Activated CD4-positive, alpha-beta T cell treated with anti-CD3 and anti-CD28 coated beads, Interleukin-2, amount 10 ng/mL, durations not matched to agents 24 days and 14 days (primary cell): ENCODE measurements around the gene SETD1A. TPM values are rescaled to one million over a fixed set of nuclear protein-coding genes. Genes with fewer than 3 reads are reported as not detected.

Experiments used
- DNase-seq: peaks from one replicate; pipeline ENCODE4 v3.0.0; 2022
- H3K27ac Mint-ChIP-seq: one replicate; pipeline ENCODE4 v1.8.0; 2022; ENCODE audit warnings: mild to moderate bottlenecking, mixed read lengths
- H3K27me3 Mint-ChIP-seq: one replicate; pipeline ENCODE4 v1.8.0; 2022; ENCODE audit warnings: mixed read lengths
- H3K36me3 Mint-ChIP-seq: one replicate; pipeline ENCODE4 v1.8.0; 2022; ENCODE audit warnings: low read depth, mild to moderate bottlenecking, mixed read lengths
- H3K4me1 Mint-ChIP-seq: one replicate; pipeline ENCODE4 v1.8.0; 2021; ENCODE audit warnings: mixed read lengths
- H3K4me3 Mint-ChIP-seq: one replicate; pipeline ENCODE4 v1.8.0; 2022; ENCODE audit warnings: mild to moderate bottlenecking, moderate library complexity, mixed read lengths
- H3K9me3 Mint-ChIP-seq: one replicate; pipeline ENCODE4 v1.8.0; 2021; ENCODE audit warnings: mixed read lengths
- intact Hi-C: fragments of 100-400 bp; cut with micrococcal nuclease; formaldehyde crosslinking; loops from one replicate; pipeline ENCODE4 v1.15.1; 2023
- total RNA-seq: library from RNA; stranded (reverse); gene quantifications from 2 replicates; pipeline ENCODE4 v1.2.3, GENCODE V29; 2022

Gene SETD1A
- total RNA-seq, result 30.7 and 31.5 TPM in 2 replicates

GRCh38 chr16:30957456-30958174 is at the start of gene SETD1A:
Gene SETD1A, plus strand, starts transcription at chr16:30957754. Its CDS starts 978 bp downstream, at chr16:30958732.
- Mint-ChIP-seq H3K27ac (peak within 1 kb of the TSS; percentile 99), H3K4me3 (peak within 1 kb of the TSS; percentile 94), H3K36me3 (peaks cover 38% of the 10 kb centered on the region), H3K4me1 (peaks cover 32% of the 10 kb centered on the region), H3K27me3 (no peaks in the 10 kb centered on the region), H3K9me3 (no peaks in the 10 kb centered on the region)
- peak; percentile 99 for DNase-seq
- intact Hi-C loops, result loop anchor here (1.0 to 10.0 kb wide), 6 partner anchors 35 to 907 kb away; partner anchors contain the start of genes KAT8, ZNF646 and ZNF668

- intact Hi-C loops, result no loop called here
- Mint-ChIP-seq H3K27me3 (no peaks in the 10 kb centered on the region), H3K36me3 (no peaks in the 10 kb centered on the region), H3K4me1 (peaks cover 9% of the 10 kb centered on the region), H3K27ac (no peak overlapping the region), H3K4me3 (no peak overlapping the region), H3K9me3 (no peaks in the 10 kb centered on the region)
- no peak for DNase-seq
These were observed 47.0 kb upstream of the SETD1A start for GRCh38 chr16:30910427-30911029.

GRCh38 chr16:30912794-30913412 is 44.7 kb upstream of the SETD1A start:
- DNase-seq, result no peak
- Mint-ChIP-seq H3K36me3 (no peaks in the 10 kb centered on the region), H3K27ac (no peak overlapping the region), H3K27me3 (no peaks in the 10 kb centered on the region), H3K4me1 (peaks cover 1% of the 10 kb centered on the region), H3K9me3 (no peaks in the 10 kb centered on the region), H3K4me3 (no peak overlapping the region)
- intact Hi-C loops, result no loop called here

GRCh38 chr16:30914830-30915229 is 42.7 kb upstream of the SETD1A start:
- intact Hi-C loops, result no loop called here
- no peak for DNase-seq
- no peaks in the 10 kb centered on the region for H3K27me3 Mint-ChIP-seq
- no peaks in the 10 kb centered on the region for H3K9me3 Mint-ChIP-seq
- no peaks in the 10 kb centered on the region for H3K4me1 Mint-ChIP-seq
- H3K36me3 Mint-ChIP-seq, result no peaks in the 10 kb centered on the region
- no peak overlapping the region for H3K4me3 Mint-ChIP-seq
- no peak overlapping the region for H3K27ac Mint-ChIP-seq

GRCh38 chr16:30918614-30919013 is 38.9 kb upstream of the SETD1A start:
- H3K36me3 Mint-ChIP-seq, result no peaks in the 10 kb centered on the region
- no peak overlapping the region for H3K27ac Mint-ChIP-seq
- H3K9me3 Mint-ChIP-seq, result no peaks in the 10 kb centered on the region
- H3K27me3 Mint-ChIP-seq, result no peaks in the 10 kb centered on the region
- H3K4me1 Mint-ChIP-seq, result peaks cover 12% of the 10 kb centered on the region
- no peak for DNase-seq
- intact Hi-C loops, result no loop called here
- H3K4me3 Mint-ChIP-seq, result no peak overlapping the region

GRCh38 chr16:30920891-30921290 is 36.7 kb upstream of the SETD1A start:
- Mint-ChIP-seq H3K36me3 (peaks cover 3% of the 10 kb centered on the region), H3K27me3 (no peaks in the 10 kb centered on the region), H3K4me1 (peaks cover 19% of the 10 kb centered on the region), H3K27ac (no peak overlapping the region), H3K4me3 (peak overlapping the region; percentile 67), H3K9me3 (no peaks in the 10 kb centered on the region)
- DNase-seq, result no peak
- intact Hi-C loops, result loop anchor here (1.0 kb wide), 1 partner anchor 77 kb away; no protein-coding TSS in a partner anchor

GRCh38 chr16:30921459-30921747 is 36.2 kb upstream of the SETD1A start:
- Mint-ChIP-seq H3K27me3 (no peaks in the 10 kb centered on the region), H3K36me3 (peaks cover 5% of the 10 kb centered on the region)
- intact Hi-C loops, result loop anchor here (1.0 kb wide), 1 partner anchor 77 kb away; no protein-coding TSS in a partner anchor

GRCh38 chr16:30921748-30922419 is 35.7 kb upstream of the SETD1A start:
- Mint-ChIP-seq H3K36me3 (peaks cover 5% of the 10 kb centered on the region), H3K9me3 (no peaks in the 10 kb centered on the region)
- intact Hi-C loops, result loop anchor here (1.0 to 2.0 kb wide), 12 partner anchors 20 to 271 kb away; partner anchors contain the start of genes CFAP119, FBRS, KAT8 and PRR14

More at GRCh38 chr16:30921459-30921747, 36.2 kb upstream of the SETD1A start:
- peak overlapping the region; percentile 100 for H3K4me3 Mint-ChIP-seq
- H3K27ac Mint-ChIP-seq, result peak overlapping the region; percentile 100
- H3K9me3 Mint-ChIP-seq, result no peaks in the 10 kb centered on the region
- DNase-seq, result no peak
- peaks cover 24% of the 10 kb centered on the region for H3K4me1 Mint-ChIP-seq

GRCh38 chr16:30922420-30922959 is 35.1 kb upstream of the SETD1A start:
- Mint-ChIP-seq H3K4me1 (peaks cover 29% of the 10 kb centered on the region), H3K4me3 (peak overlapping the region; percentile 100), H3K27me3 (no peaks in the 10 kb centered on the region), H3K36me3 (peaks cover 5% of the 10 kb centered on the region), H3K27ac (peak overlapping the region; percentile 100), H3K9me3 (no peaks in the 10 kb centered on the region)
- intact Hi-C loops, result loop anchor here (1.0 to 2.0 kb wide), 11 partner anchors 20 to 272 kb away; partner anchors contain the start of genes CFAP119, FBRS, KAT8 and PRR14
- DNase-seq, result peak; percentile 100

More at GRCh38 chr16:30921748-30922419, 35.7 kb upstream of the SETD1A start:
- Mint-ChIP-seq H3K4me1 (peaks cover 29% of the 10 kb centered on the region), H3K27me3 (no peaks in the 10 kb centered on the region), H3K27ac (peak overlapping the region; percentile 100), H3K4me3 (peak overlapping the region; percentile 100)
- peak; percentile 96 for DNase-seq

- Mint-ChIP-seq H3K4me3 (peak overlapping the region; percentile 100), H3K27me3 (no peaks in the 10 kb centered on the region), H3K9me3 (no peaks in the 10 kb centered on the region), H3K36me3 (peaks cover 8% of the 10 kb centered on the region), H3K27ac (peak overlapping the region; percentile 100), H3K4me1 (peaks cover 29% of the 10 kb centered on the region)
- intact Hi-C loops, result loop anchor here (1.0 to 2.0 kb wide), 15 partner anchors 19 to 272 kb away; partner anchors contain the start of genes CFAP119, FBRS, KAT8 and PRR14
- DNase-seq, result peak; percentile 99
These were observed 34.5 kb upstream of the SETD1A start for GRCh38 chr16:30922960-30923535.

- Mint-ChIP-seq H3K4me3 (peak within 1 kb of the TSS; percentile 100), H3K27me3 (no peaks in the 10 kb centered on the region), H3K36me3 (peaks cover 9% of the 10 kb centered on the region), H3K4me1 (peaks cover 29% of the 10 kb centered on the region), H3K9me3 (no peaks in the 10 kb centered on the region), H3K27ac (peak within 1 kb of the TSS; percentile 100)
- intact Hi-C loops, result loop anchor here (1.0 to 2.0 kb wide), 6 partner anchors 110 to 273 kb away; partner anchors contain the start of genes PRR14, STX4, VKORC1 and ZNF646
- peak; percentile 73 for DNase-seq
These were observed 33.9 kb upstream of the SETD1A start, which contains the start of gene FBXL19 for GRCh38 chr16:30923554-30924075. Gene FBXL19, plus strand, starts transcription at chr16:30923572. Its CDS starts 2,183 bp downstream, at chr16:30925755.

GRCh38 chr16:30924076-30924912 is 33.3 kb upstream of the SETD1A start:
- peaks cover 29% of the 10 kb centered on the region for H3K4me1 Mint-ChIP-seq
- intact Hi-C loops, result no loop called here
- no peaks in the 10 kb centered on the region for H3K27me3 Mint-ChIP-seq
- peaks cover 9% of the 10 kb centered on the region for H3K36me3 Mint-ChIP-seq
- H3K27ac Mint-ChIP-seq, result peak overlapping the region; percentile 73
- peak overlapping the region; percentile 88 for H3K4me3 Mint-ChIP-seq
- DNase-seq, result peak; percentile 70
- H3K9me3 Mint-ChIP-seq, result no peaks in the 10 kb centered on the region
